GM19438 (cell line): ENCODE measurements around the gene CATSPERZ.
A peak's percentile ranks its signal among the peaks of the same experiment; 100 is the strongest.

ENCODE experiments used
- ATAC-seq: cut with Tn5 transposase; IDR thresholded peaks from one replicate; pipeline ENCODE4 v1.9.1; 2021; ENCODE audit warnings: low read depth; ENCODE audit not compliant: unreplicated experiment

CATSPERZ gene

DNA sequence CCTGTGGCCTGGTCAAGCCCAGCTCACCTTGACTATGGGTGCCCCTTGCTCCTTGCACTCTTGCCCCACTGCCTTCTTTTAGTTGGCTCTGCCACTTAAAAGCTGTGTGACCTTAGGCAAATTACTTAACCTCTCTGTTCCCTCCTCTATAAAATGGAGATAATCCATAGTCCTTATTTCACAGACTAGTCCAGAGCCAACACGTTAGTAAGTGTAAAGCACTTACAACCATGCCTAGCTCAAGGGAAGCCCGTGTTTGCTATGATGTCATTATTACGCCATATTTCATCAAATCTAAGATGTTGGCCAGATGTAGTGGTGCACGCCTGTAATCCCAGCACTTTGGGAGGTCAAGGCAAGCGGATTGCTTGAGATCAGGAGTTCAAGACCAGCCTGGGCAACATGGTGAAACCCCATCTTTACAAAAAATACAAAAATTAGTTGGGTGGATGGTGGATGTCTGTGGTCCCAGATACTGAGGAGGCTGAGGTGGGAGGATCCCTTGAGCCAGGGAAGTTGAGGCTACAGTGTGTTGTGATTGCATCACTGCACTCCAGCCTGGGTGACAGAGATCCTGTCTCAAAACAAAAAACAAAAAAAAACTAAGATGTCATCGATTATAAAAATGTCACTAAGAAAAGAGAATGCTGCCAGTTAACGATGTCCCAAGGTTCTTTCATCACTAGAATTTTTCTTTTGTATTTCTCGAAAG is 37.5 kb downstream of the CATSPERZ start:
- ATAC-seq, result no peak

DNA sequence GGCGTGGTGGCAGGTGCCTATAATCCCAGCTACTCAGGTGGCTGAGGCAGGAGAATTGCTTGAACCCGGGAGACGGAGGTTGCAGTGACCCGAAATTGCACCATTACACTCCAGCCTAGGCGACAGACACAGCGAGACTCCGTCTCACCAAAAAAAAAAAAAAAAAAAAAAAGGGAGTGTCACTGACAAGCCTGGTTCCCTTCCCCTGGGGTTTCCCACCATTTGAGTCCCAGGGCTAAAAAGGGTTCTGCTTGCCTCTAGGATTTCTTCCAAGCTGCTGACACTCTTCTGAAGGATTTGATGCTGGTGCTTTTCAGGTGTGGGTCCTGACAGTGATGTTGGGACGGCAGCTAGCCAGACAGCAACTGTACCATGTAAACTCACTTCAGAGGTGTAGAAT is 38.6 kb downstream of the CATSPERZ start:
- no peak for ATAC-seq

DNA sequence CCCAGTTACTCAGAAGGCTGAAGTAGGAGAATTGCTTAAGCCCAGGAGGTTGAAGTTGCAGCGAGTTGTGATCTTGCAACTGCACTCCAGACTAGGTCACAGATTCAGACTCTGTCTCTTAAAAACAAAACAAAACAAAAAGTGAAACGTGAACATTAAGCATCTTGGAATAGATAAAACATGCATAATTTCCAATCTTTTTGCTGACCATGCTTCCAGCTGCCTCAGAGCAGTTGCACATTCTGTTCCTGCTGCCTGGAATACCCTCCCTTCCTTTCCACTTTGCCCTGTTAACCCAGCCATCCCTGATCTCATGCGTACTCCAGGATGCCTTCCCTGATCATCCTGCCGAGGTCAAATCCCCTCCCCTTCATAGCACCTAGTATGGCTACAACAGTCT is 39.1 kb downstream of the CATSPERZ start:
- no peak for ATAC-seq

DNA sequence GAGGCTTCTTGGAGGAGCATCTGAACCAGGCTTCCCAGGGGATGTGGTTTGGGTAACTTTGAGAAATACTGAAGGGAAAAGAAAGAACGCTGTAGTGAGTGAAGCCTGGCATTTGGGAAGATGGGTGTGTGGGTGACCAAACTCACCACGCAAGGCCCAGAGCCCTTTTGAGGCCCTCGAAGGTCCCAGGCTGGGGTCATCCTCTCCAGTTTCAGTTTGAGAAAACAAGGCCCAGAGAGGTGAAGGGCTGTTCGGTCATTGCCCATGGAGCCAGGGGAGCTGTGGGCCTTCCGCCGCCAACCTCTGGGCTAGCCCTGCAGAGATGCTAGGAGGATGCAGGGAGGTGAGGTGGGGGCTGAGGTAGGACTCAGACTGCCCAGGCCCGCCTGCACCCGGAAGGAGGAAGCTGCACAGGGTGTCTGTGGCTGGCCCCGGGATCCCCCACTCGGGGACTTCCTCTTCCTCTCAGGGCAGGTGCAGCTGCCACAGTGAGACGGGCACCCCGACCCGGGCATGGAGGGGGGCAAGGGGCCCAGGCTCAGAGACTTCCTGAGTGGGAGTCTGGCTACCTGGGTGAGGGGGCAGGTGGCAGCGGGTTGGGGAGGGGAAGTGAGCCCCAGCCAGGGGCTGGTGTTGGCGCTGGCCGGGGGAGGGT is 39.7 kb downstream of the CATSPERZ start, which contains the start of gene CCDC88B:
CCDC88B (plus strand) TSS at position 451 of the 655 bp plus-strand sequence; CDS start at position 514, 63 bp downstream.
- peak; percentile 48 for ATAC-seq

DNA sequence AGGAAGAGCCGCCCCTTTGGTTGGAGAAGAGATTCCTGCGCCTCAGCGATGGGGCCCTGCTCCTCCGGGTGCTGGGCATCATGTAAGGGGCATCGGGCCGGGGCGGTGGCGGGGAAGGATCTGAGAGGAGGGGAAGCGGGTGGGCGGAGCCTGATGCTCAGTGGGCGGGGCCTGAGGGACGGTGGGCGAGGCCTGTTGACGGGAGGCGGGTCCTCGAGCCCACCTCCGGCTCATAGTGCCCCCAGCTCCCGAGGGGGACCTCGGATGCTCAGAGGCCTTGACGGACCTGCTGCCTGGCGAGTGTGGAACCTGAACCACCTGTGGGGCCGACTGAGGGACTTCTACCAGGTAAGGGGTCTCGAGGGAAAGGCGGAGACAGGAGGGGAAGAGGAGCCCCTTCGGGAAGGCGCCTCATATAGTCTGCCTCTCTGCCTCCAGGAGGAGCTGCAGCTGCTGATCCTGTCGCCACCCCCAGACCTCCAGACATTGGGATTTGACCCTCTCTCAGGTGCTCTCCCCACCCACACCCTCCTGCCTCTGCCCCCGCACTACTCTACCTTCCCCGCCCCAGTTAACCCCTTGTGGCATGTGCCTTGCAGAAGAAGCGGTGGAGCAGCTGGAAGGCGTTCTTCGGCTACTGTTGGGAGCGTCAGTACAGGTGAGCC is 40.6 kb downstream of the CATSPERZ start:
- ATAC-seq, result peak; percentile 38

DNA sequence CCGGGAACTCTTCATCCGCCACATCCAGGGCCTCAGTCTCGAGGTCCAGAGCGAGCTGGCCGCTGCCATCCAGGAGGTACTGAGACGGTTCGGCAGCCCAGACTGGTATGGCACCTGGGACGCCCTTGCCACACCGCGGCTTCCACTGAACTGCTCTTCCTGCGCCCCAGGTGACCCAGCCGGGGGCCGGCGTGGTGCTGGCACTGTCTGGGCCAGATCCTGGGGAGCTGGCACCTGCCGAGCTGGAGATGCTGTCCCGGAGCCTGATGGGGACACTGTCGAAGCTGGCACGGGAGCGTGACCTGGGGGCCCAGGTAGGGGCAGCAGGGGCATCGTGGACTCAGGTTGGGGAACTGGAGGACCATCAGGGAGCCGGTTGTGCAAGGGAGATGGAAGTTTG is 41.3 kb downstream of the CATSPERZ start:
- no peak for ATAC-seq

DNA sequence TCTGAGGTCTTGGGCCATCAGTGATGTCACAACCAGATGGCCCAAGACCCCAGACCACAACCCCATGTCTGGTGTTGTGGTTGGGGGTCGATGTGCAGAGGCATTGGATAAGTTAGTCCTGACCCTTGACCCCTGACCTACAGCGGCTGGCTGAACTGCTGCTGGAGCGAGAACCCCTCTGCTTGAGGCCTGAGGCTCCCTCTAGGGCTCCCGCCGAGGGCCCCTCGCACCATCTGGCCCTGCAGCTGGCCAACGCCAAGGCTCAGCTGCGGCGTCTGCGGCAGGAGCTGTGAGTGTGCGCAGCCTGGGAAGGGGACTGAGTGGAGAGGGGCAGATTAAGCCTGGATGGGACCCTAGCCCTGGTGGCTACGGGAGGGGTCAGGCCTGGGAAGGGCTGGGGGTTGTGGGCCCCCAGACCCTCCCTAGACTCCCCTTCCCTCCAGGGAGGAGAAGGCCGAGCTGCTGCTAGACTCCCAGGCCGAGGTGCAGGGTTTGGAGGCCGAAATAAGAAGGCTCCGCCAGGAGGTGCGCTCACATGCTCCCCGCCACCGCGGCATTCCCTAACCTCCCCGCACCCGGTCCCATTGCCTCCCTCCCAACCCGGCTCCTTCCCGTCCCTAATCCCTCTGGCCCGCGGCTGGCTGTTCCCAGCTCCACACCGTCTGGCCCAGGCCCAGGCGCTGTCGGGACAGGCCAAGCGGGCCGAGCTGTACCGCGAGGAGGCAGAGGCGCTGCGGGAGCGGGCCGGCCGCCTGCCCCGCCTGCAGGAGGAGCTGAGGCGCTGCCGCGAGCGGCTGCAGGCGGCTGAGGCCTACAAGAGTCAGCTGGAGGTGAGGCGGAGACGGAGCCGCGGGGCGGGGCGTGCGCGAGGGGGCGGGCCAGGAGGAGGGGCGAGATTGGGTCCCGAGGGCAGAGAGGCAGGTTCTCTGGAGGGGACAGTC is 42.0 kb downstream of the CATSPERZ start:
- ATAC-seq, result peak; percentile 52

DNA sequence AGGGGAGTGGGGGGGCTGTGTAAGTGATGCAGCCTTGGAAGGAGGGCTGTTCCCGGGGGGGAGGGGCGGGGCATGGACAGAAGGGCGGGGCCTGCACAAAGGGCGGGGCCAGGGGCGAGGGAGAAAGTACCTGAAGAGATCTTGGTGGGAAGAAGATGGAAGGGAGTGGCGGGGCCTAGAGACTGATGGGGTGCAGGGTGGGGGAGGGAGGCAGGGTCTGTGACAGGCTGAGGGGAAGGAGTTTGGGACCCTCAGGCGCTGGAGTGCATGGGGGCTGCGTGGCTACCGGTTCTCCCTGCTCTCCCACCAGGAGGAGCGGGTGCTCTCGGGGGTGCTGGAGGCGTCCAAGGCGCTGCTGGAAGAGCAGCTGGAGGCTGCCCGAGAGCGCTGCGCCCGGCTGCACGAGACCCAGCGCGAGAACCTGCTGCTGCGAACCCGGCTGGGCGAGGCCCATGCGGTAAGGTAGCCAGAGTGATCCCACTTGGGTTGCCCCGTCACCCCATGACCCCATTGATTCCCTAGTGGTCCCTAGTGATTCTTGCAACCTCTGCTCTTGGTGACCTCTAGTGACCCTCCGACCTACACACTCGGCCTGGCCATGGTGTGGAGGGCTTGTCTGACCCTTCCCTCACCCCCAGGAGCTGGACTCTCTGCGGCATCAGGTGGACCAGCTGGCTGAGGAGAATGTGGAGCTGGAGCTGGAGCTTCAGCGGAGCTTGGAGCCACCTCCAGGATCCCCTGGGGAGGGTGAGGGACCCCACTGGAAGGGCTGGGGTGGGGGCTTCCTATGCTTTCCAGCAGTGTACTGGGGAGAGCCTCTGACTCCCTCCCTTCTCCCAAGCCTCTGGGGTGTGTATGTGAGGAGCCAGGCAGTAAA is 42.9 kb downstream of the CATSPERZ start:
- ATAC-seq, result no peak

DNA sequence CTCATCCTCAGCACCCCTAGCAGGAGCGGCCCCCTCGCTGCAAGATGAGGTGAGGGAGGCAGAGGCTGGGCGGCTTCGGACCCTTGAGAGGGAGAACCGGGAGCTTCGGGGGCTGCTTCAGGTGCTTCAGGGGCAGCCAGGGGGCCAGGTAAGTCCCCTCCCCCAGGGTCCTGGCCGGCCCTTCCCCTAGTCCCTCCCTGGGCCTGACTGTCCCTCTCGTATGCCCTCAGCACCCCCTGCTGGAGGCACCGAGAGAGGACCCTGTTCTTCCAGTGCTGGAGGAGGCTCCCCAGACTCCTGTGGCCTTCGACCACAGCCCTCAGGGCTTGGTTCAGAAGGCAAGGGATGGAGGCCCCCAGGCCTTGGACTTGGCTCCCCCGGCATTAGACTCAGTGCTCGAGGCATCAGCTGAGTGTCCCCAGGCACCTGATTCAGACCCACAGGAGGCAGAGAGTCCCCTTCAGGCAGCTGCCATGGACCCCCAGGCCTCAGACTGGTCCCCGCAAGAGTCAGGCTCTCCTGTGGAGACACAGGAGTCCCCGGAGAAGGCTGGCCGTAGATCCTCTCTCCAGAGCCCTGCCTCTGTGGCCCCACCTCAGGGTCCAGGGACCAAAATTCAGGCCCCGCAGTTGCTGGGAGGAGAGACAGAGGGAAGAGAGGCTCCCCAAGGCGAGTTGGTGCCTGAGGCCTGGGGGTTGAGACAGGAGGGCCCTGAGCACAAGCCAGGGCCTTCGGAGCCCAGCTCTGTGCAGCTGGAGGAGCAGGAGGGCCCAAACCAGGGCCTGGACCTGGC is 43.8 kb downstream of the CATSPERZ start:
- ATAC-seq, result no peak

DNA sequence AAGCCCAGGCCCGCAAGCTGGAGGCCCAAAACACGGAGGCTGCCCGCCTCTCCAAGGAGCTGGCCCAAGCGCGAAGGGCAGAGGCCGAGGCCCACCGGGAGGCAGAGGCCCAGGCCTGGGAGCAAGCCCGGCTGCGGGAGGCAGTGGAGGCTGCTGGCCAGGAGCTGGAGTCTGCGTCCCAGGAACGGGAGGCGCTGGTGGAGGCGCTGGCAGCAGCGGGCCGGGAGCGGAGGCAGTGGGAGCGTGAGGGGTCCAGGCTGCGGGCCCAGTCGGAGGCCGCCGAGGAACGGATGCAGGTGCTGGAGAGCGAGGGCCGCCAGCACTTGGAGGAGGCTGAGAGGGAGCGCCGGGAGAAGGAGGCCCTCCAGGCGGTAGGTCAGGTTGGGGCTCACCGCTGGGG is 44.6 kb downstream of the CATSPERZ start:
- ATAC-seq, result no peak

DNA sequence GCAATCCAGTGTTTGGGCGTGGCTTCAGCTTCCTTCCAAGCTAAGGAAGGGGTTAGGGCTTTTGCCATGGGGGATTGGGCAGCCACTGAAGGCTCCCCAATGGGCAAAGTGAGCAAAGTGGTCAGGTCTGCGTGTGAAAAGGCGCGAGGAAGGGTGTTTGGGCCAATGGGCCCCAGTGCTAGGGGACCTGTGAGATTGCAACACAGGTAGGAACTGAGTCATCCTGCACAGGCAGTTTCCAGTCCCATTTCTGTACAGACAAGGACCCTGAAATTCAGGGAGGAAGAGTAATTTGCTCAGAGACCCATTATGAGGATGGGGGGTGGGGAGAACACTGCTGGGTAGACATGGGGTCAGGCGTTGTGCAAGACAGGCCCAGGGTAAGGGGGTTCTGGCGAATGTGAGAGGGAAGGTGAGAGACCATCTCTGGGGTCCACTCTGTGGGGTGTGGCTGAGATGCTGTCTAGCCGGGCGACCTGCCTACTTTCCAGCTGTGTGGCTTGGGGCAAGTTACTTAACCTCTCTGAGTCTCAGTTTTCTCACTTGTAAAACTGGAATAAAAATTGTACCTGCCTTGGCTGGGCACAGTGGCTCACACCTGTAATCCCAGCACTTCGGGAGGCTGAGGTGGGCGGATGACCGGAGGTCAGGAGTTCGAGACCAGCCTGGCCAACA is 47.2 kb downstream of the CATSPERZ start:
- ATAC-seq, result no peak

DNA sequence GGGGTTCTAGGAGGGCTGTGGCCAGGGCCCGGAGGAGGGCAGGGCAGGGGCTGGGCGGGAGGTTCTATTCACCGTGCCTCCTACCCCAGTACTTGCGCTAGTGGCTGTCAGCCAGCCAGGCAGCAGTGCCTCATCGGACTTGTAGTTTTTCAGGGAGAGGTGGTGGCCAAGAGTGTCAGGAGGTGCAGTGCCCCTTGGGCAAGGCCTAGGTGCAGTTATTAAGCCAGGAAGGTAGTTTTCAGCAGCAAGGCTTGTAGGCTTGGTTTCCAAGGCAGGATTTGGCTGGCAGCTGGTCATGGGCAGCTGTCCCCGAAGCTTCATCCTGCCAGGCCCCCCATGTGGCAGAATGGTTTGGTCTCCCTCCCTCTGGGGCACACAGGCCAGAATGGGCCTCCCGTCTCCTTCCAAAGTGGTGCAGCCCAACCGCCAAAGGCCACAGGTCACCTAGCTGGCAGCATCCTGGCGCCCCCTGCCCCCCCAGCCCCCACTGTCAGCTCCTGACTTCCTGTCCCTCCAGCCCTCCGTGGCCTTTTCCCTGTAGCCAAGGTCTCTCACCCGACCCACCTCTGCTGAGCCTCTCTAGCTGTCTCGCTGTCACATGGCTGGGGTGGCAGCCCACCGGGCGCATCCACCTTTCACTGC is 48.3 kb downstream of the CATSPERZ start:
- ATAC-seq, result no peak

DNA sequence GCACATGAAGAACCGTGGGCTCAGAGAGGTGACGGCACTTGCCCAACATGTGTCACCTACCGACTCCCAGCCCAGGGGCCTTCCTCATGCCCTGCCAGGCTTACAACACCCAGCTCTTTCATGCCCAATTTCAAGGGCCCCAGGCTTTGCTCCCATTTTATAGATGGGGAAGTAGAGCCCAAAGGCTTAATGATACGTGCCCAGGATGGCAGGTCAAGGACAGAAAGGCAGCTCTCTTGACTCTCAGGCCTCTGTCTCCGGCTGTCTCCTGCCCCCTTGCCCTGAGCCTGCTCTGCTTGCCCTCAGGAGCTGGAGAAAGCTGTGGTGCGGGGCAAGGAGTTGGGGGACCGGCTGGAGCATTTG is 48.8 kb downstream of the CATSPERZ start:
- ATAC-seq, result no peak

DNA sequence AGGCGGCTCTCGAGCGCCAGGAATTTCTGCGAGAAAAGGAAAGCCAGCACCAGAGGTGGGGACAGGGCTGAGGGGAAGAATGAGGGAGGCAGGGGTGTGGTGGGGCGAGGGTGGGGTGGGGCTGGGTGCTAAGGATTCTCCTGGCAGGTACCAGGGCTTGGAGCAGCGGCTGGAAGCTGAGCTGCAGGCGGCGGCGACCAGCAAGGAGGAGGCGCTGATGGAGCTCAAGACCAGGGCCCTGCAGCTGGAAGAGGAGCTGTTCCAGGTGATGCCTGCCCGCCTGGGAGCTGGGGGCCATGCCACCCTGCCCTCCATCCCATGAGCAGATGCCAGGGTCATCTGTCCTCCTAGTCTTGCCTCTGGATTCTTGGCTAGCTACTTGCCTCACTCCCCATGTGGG is 49.2 kb downstream of the CATSPERZ start:
- ATAC-seq, result no peak

DNA sequence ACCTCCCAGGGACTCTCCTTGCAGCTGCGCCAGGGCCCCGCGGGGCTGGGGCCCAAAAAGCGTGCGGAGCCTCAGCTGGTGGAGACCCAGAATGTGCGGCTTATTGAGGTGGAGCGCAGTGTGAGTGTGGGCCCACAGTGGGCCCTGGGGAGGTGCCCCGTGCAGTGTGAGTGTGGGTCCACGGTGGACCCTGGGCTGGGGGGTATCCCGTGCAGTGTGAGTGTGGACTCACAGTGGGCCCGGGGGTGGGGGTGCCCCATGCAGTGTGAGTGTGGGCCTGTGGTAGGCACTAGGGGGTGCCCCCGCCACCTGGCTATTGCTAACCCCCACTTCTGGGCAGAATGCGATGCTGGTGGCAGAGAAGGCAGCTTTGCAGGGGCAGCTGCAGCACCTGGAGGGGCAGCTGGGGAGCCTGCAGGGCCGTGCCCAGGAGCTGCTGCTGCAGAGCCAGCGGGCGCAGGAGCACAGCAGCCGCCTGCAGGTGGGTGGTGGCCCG is 51.0 kb downstream of the CATSPERZ start:
- no peak for ATAC-seq

DNA sequence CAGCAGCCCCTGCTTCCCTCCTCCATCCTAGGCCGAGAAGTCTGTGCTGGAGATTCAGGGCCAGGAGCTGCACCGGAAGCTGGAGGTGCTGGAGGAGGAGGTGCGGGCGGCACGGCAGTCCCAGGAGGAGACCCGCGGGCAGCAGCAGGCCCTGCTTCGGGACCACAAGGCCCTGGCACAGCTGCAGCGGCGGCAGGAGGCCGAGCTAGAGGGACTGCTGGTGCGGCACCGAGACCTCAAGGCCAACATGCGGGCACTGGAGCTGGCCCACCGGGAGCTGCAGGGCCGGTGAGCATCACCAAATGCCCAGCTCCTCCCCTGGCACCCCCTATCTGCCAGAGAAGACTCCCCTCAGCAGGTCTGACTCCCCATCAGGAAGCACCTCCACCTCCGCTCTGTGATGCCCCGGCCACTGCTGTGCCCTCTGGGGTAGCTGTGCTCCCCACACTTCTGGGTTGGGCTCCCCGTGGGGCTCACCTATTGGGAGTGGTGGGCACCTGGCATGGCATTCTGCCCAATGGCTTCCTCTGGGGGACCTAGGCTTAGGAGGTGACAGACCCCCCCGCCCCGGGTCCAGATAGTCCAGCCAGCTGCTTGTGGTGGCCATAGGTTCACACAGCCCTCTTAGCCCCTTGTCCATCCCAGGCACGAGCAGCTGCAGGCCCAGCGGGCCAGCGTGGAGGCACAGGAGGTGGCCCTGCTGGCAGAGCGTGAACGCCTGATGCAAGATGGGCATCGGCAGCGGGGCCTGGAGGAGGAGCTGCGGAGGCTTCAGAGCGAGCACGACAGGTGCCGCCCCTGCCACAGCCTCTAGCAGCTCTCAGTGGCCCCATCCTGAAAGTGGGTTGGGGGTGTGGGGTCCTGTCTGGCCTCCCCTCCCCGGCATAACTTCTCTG is 52.2 kb downstream of the CATSPERZ start:
- ATAC-seq, result no peak
